HCT116 (cell line): ENCODE measurements around the gene NAV1.

Source experiments
- CTCF ChIP-seq, 3 experiments: fragments of 200-600 bp in 1 of 3; sonication (generic) in 1 of 3; IDR thresholded peaks in 2 of 3; conservative IDR thresholded peaks in 1 of 3; 2 replicates each; pipeline ENCODE4 v1.5.1; 2012 to 2017; ENCODE audit warnings: low read depth in 2 of 3, low read length in 2 of 3, antibody characterized with exemption in 1 of 3, borderline replicate concordance in 1 of 3, control low read depth in 1 of 3, mild to moderate bottlenecking in 1 of 3, mixed read lengths in 1 of 3, mixed run types in 1 of 3, moderate library complexity in 1 of 3; ENCODE audit not compliant: insufficient read depth in 1 of 3
- ELF1 ChIP-seq: IDR thresholded peaks from 2 replicates; pipeline ENCODE4 v1.6.1; 2012; ENCODE audit warnings: low read depth, borderline replicate concordance
- EZH2 ChIP-seq: fragments of 200-600 bp; sonication (generic); IDR thresholded peaks from 2 replicates; pipeline ENCODE4 v1.6.1; 2017; ENCODE audit warnings: antibody characterized with exemption, mixed run types
- EZH2phosphoT487 ChIP-seq: fragments of 200-600 bp; IDR thresholded peaks from 2 replicates; pipeline ENCODE4 v1.6.1; 2018; ENCODE audit warnings: antibody characterized with exemption, borderline replicate concordance
- JUND ChIP-seq: IDR thresholded peaks from 2 replicates; pipeline ENCODE4 v1.6.1; 2012
- POLR2AphosphoS5 ChIP-seq: IDR thresholded peaks from 2 replicates; pipeline ENCODE4 v1.6.1; 2011; ENCODE audit warnings: mild to moderate bottlenecking, low read depth, low read length, moderate library complexity
- SP1 ChIP-seq: IDR thresholded peaks from 2 replicates; pipeline ENCODE4 v1.6.1; 2012; ENCODE audit warnings: low read depth
- TCF7L2 ChIP-seq: IDR thresholded peaks from 2 replicates; pipeline ENCODE4 v1.7.0; 2011; ENCODE audit warnings: borderline replicate concordance, inconsistent platforms; ENCODE audit not compliant: insufficient read depth, insufficient read length; ENCODE audit errors: extremely low read depth

GRCh38 chr1:201539561-201540431 lies 869 bp downstream of the NAV1 start:
- TF ChIP-seq SP1 (no peak), CTCF (IDR thresholded peaks at IDR 0.05 in 2 of 3, conservative IDR thresholded peaks at IDR 0.05 in 1 of 3; ENCODE audit: borderline replicate concordance in 1 of 3, insufficient read depth in 1 of 3, low read depth in 2 of 3, low read length in 2 of 3) (no peak), TCF7L2 (no peak), EZH2 (no peak), ELF1 (no peak), POLR2AphosphoS5 (no peak), JUND (no peak), EZH2phosphoT487 (no peak)
